ENCODE data around the gene LIG1. TPM values are rescaled to one million over a fixed set of nuclear protein-coding genes. Genes with fewer than 3 reads are reported as not detected.

LIG1 gene
- polyA plus RNA-seq, 3 donors = 2.5 to 11.3 (median 3.6) TPM

- H3K4me1 Mint-ChIP-seq = no peaks in the 10 kb centered on the region
- no peak for DNase-seq
- H2AFZ ChIP-seq (ENCODE audit: insufficient read depth, low read depth, low read length, poor library complexity, severe bottlenecking) = no peak overlapping the region
- intact Hi-C loops (cut with micrococcal nuclease) = no loop called here
- peaks cover 39 to 57% of the 10 kb centered on the region in 2 donors for H3K36me3 Mint-ChIP-seq
- no peak overlapping the region for H3K4me3 ChIP-seq (replicated peaks in 1 of 3; ENCODE audit: low read depth in 2 of 3, low read length in 3 of 3)
- H3K4me1 ChIP-seq (ENCODE audit: control insufficient read depth in 1 of 2, insufficient read depth in 2 of 2, low read length in 2 of 2) = no peaks in the 10 kb centered on the region
- no peaks in the 10 kb centered on the region for H3K27me3 ChIP-seq (ENCODE audit: control insufficient read depth in 2 of 2, insufficient read depth in 2 of 2, low read length in 2 of 2)
- peaks cover 0 to 1% (median 0%) of the 10 kb centered on the region in 3 donors for H3K27me3 Mint-ChIP-seq (ENCODE audit: low read depth in 3 of 3)
- H3K79me2 ChIP-seq (ENCODE audit: insufficient read depth, low read length) = no peaks in the 10 kb centered on the region
- H3K4me3 Mint-ChIP-seq = no peak overlapping the region
- H3K9me3 Mint-ChIP-seq = no peaks in the 10 kb centered on the region
- H3K9me3 ChIP-seq (replicated peaks in 1 of 2; ENCODE audit: control insufficient read depth in 1 of 2, insufficient read depth in 1 of 2, low read length in 2 of 2) = no peaks in the 10 kb centered on the region
- no peak for TF ChIP-seq CTCF (IDR thresholded peaks at IDR 0.05)
- H4K20me1 ChIP-seq (ENCODE audit: insufficient read depth, low read length) = no peaks in the 10 kb centered on the region
- H3K36me3 ChIP-seq (replicated peaks in 1 of 2; ENCODE audit: control insufficient read depth in 1 of 2, insufficient read depth in 2 of 2, low read length in 2 of 2) = peaks cover 16 to 46% of the 10 kb centered on the region in 2 donors
- H3K27ac Mint-ChIP-seq = peak overlapping the region in 3 of 7 donors; percentile 38 to 61 (median 61)
- 97% methylated on average over 25 of the region's 26 CpGs for WGBS (ENCODE audit: insufficient coverage)
- H3K9ac ChIP-seq (ENCODE audit: insufficient read depth, low read length, poor library complexity, severe bottlenecking) = no peak overlapping the region
- H3K27ac ChIP-seq (ENCODE audit: low read depth in 1 of 2, low read length in 2 of 2) = no peak overlapping the region
- no peak overlapping the region for H3K4me2 ChIP-seq (replicated peaks; ENCODE audit: extremely low read depth, low read length, poor library complexity, severe bottlenecking)
Observed at GRCh38 chr19:48137411-48137810, 32.7 kb downstream of the LIG1 start.

GRCh38 chr19:48136547-48136946 is 33.6 kb downstream of the LIG1 start:
- WGBS (ENCODE audit: insufficient coverage) = 100% methylated on average over 4 of the region's 4 CpGs
- no peak overlapping the region for H3K4me3 Mint-ChIP-seq

More at GRCh38 chr19:48136547-48136946, 33.6 kb downstream of the LIG1 start:
- Histone ChIP-seq H3K4me1 (ENCODE audit: control insufficient read depth in 1 of 2, insufficient read depth in 2 of 2, low read length in 2 of 2) (no peaks in the 10 kb centered on the region), H2AFZ (ENCODE audit: insufficient read depth, low read depth, low read length, poor library complexity, severe bottlenecking) (no peak overlapping the region), H3K9ac (ENCODE audit: insufficient read depth, low read length, poor library complexity, severe bottlenecking) (no peak overlapping the region), H3K4me2 (replicated peaks; ENCODE audit: extremely low read depth, low read length, poor library complexity, severe bottlenecking) (no peak overlapping the region), H3K79me2 (ENCODE audit: insufficient read depth, low read length) (no peaks in the 10 kb centered on the region), H4K20me1 (ENCODE audit: insufficient read depth, low read length) (no peaks in the 10 kb centered on the region), H3K27me3 (ENCODE audit: control insufficient read depth in 2 of 2, insufficient read depth in 2 of 2, low read length in 2 of 2) (no peaks in the 10 kb centered on the region), H3K27ac (ENCODE audit: low read depth in 1 of 2, low read length in 2 of 2) (no peak overlapping the region), H3K4me3 (replicated peaks in 1 of 3; ENCODE audit: low read depth in 2 of 3, low read length in 3 of 3) (no peak overlapping the region), H3K36me3 (replicated peaks in 1 of 2; ENCODE audit: control insufficient read depth in 1 of 2, insufficient read depth in 2 of 2, low read length in 2 of 2) (peaks cover 16 to 44% of the 10 kb centered on the region in 2 donors), H3K9me3 (replicated peaks in 1 of 2; ENCODE audit: control insufficient read depth in 1 of 2, insufficient read depth in 1 of 2, low read length in 2 of 2) (no peaks in the 10 kb centered on the region)
- no peak for TF ChIP-seq CTCF (IDR thresholded peaks at IDR 0.05)
- H3K27me3 Mint-ChIP-seq (ENCODE audit: low read depth in 3 of 3) = peaks cover 0 to 1% (median 0%) of the 10 kb centered on the region in 3 donors
- DNase-seq = no peak
- H3K4me1 Mint-ChIP-seq = no peaks in the 10 kb centered on the region
- no peaks in the 10 kb centered on the region for H3K9me3 Mint-ChIP-seq
- intact Hi-C loops (cut with micrococcal nuclease) = no loop called here
- peak overlapping the region in 2 of 7 donors; percentile 6 to 25 for H3K27ac Mint-ChIP-seq
- peaks cover 38 to 59% of the 10 kb centered on the region in 2 donors for H3K36me3 Mint-ChIP-seq
